ENCODE results near the gene NALCN. TPM values are rescaled to one million over a fixed set of nuclear protein-coding genes. Genes with fewer than 3 reads are reported as not detected.

Gene NALCN
- total and polyA plus RNA-seq, 7 experiments from 2014 or later = not detected

DNA sequence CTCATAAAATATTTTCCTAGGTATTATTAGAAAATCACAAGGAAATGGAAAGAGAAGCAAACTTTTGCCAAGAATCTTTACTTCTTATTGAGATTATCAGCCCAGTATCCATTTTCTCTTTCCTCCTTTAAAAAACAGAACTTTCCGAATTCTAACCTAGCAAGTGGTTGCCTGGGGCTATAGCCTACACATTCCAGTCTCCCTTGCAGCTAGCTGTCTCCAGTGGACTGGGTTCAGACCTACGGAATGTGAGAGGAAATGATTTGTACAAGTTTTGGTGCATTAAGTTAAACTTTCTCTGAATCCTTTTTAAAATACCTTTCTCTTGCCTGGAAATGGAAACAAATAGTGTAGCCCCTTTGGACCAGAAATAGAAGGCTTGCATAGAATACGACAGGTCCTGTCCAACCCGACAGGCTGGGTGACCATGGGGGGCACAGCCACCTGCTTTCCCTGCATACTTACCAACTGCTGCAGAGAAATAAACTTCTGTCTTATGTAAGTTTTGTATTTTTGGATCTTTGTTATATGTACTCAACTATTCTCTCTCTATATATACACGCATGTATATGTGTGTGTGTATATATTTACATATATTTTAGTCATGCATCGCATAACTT, 185.9 kb downstream of the NALCN start:
- H3K27me3 ChIP-seq (ENCODE audit: control insufficient read depth in 2 of 2, insufficient read depth in 2 of 2, low read length in 2 of 2) = no peaks in the 10 kb centered on the region
- H3K4me3 Mint-ChIP-seq = no peak overlapping the region
- no peak for DNase-seq
- H3K9me3 Mint-ChIP-seq = peaks cover 0 to 10% (median 0%) of the 10 kb centered on the region in 11 donors
- intact Hi-C loops (cut with micrococcal nuclease) = no loop called here
- ChIA-PET POLR2A (no interaction called here), CTCF (no interaction called here)
- ATAC-seq = no peak
- H3K36me3 ChIP-seq (ENCODE audit: control insufficient read depth in 2 of 3, insufficient read depth in 3 of 3, low read length in 3 of 3) = no peaks in the 10 kb centered on the region
- peaks cover 0 to 15% (median 6%) of the 10 kb centered on the region in 5 donors for H3K27me3 Mint-ChIP-seq
- no peaks in the 10 kb centered on the region for H3K9me3 ChIP-seq (ENCODE audit: control insufficient read depth in 2 of 3, low read length in 3 of 3)
- no peak overlapping the region for H3K27ac Mint-ChIP-seq
- no peak overlapping the region for H3K4me3 ChIP-seq (ENCODE audit: low read length)
- H3K4me1 Mint-ChIP-seq = no peaks in the 10 kb centered on the region
- H3K27ac ChIP-seq (ENCODE audit: low read depth, low read length) = no peak overlapping the region
- H3K4me1 ChIP-seq (ENCODE audit: control insufficient read depth in 2 of 2, insufficient read depth in 2 of 2, low read length in 2 of 2) = no peaks in the 10 kb centered on the region
- H3K36me3 Mint-ChIP-seq = peaks cover 0 to 3% (median 0%) of the 10 kb centered on the region in 5 donors

DNA sequence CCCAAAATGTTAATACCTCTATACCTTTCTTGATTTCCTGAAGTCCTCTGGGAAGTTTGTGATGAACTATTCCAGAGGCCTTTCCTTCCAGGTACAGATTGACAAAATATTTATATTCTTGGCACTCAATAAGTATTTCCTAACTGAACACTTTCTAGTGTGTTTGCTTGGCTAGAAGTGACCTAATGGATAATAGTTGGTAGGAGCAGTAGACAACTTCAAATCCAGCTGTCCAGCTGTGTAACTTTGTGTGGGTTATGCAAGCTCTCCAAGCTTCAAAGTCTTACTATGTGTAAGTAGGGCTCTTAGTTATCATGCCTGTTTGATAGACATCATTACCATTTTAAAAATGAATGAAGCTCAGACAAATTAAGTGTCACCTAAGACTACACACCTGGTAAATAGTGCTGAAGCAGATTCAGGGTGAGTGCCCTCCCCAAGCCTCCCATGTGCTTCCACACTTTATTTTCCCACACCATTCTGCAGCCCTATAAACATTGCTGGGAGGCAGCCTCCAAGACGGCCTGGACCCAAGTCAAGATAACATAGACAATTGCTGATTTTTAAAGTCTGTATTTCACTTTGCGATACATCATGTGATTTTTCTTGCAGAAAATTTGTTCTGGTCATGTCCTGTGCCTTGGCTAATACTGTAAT, 196.6 kb downstream of the NALCN start:
- intact Hi-C loops (cut with micrococcal nuclease) = no loop called here
- no peaks in the 10 kb centered on the region for H3K9me3 ChIP-seq (ENCODE audit: control insufficient read depth in 2 of 3, low read length in 3 of 3)
- no peaks in the 10 kb centered on the region for H3K27me3 ChIP-seq (ENCODE audit: control insufficient read depth in 2 of 2, insufficient read depth in 2 of 2, low read length in 2 of 2)
- ATAC-seq = no peak
- H3K4me3 Mint-ChIP-seq = no peak overlapping the region
- no peak for DNase-seq
- no peaks in the 10 kb centered on the region for H3K4me1 Mint-ChIP-seq
- H3K27ac Mint-ChIP-seq = no peak overlapping the region
- ChIA-PET POLR2A (no interaction called here), CTCF (no interaction called here)
- peaks cover 0 to 4% (median 0%) of the 10 kb centered on the region in 11 donors for H3K9me3 Mint-ChIP-seq
- no peaks in the 10 kb centered on the region for H3K36me3 Mint-ChIP-seq
- no peak overlapping the region for H3K27ac ChIP-seq (ENCODE audit: low read depth, low read length)
- H3K27me3 Mint-ChIP-seq = peaks cover 0 to 10% (median 1%) of the 10 kb centered on the region in 5 donors
- H3K4me1 ChIP-seq (ENCODE audit: control insufficient read depth in 2 of 2, insufficient read depth in 2 of 2, low read length in 2 of 2) = no peaks in the 10 kb centered on the region
- H3K4me3 ChIP-seq (ENCODE audit: low read length) = no peak overlapping the region
- no peaks in the 10 kb centered on the region for H3K36me3 ChIP-seq (ENCODE audit: control insufficient read depth in 2 of 3, insufficient read depth in 3 of 3, low read length in 3 of 3)

DNA sequence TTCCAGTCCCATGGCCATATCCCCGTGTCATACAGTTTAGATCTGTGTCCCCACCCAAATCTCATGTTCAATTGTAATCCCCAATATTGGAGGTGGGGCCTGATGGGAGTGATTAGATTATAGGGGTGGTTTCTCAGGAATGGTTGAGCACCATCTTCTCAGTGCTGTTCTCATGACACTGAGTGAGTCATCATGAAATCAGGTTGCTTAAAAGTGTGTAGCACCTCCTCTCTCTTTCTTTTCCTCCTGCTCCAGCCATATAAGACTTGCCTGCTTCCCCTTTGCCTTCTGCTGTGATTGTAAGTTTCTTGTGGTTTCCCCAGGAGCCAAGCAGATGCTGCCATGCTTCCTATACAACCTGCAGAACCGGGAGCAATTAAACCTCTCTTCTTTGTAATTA, 197.8 kb downstream of the NALCN start:
- Mint-ChIP-seq H3K27me3 (peaks cover 0 to 10% (median 3%) of the 10 kb centered on the region in 5 donors), H3K9me3 (peaks cover 0 to 6% (median 0%) of the 10 kb centered on the region in 11 donors), H3K4me1 (no peaks in the 10 kb centered on the region), H3K4me3 (no peak overlapping the region), H3K36me3 (no peaks in the 10 kb centered on the region), H3K27ac (no peak overlapping the region)
- Histone ChIP-seq H3K9me3 (ENCODE audit: control insufficient read depth in 2 of 3, low read length in 3 of 3) (no peaks in the 10 kb centered on the region), H3K4me1 (ENCODE audit: control insufficient read depth in 2 of 2, insufficient read depth in 2 of 2, low read length in 2 of 2) (no peaks in the 10 kb centered on the region), H3K4me3 (ENCODE audit: low read length) (no peak overlapping the region), H3K27me3 (ENCODE audit: control insufficient read depth in 2 of 2, insufficient read depth in 2 of 2, low read length in 2 of 2) (no peaks in the 10 kb centered on the region), H3K36me3 (ENCODE audit: control insufficient read depth in 2 of 3, insufficient read depth in 3 of 3, low read length in 3 of 3) (no peaks in the 10 kb centered on the region), H3K27ac (ENCODE audit: low read depth, low read length) (no peak overlapping the region)
- intact Hi-C loops (cut with micrococcal nuclease) = no loop called here
- ChIA-PET POLR2A (no interaction called here), CTCF (no interaction called here)
- DNase-seq = no peak
- ATAC-seq = no peak

DNA sequence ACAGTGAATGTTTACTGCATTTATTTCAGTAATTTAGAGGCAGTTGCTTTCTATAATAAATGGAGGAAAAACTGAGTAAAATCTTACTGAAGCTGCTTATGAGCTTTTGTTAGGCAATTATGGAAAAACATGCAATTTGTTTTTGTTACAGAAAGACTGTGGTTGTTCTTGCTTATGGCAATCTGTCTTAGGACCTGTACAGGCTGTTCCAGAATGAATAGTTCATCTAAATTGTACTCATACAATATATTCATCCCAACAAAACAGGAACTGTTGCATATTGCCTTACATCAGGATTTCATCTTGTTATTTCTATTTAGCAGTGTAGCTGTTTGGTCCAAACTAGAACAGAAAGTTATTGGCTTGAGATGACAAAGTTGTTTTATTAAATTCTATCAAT, 199.2 kb downstream of the NALCN start:
- no peaks in the 10 kb centered on the region for H3K4me1 Mint-ChIP-seq
- no peak overlapping the region for H3K4me3 ChIP-seq (ENCODE audit: low read length)
- no peak overlapping the region for H3K27ac Mint-ChIP-seq
- peaks cover 0 to 10% (median 3%) of the 10 kb centered on the region in 11 donors for H3K9me3 Mint-ChIP-seq
- CTCF ChIA-PET = interaction anchor here (0.6 kb wide), 1 partner anchor 1631 kb away, joined by 3 read pairs; no protein-coding TSS in a partner anchor
- intact Hi-C loops (cut with micrococcal nuclease) = no loop called here
- no peaks in the 10 kb centered on the region for H3K9me3 ChIP-seq (ENCODE audit: control insufficient read depth in 2 of 3, low read length in 3 of 3)
- ATAC-seq = no peak
- no peak overlapping the region for H3K4me3 Mint-ChIP-seq
- peaks cover 0 to 10% (median 3%) of the 10 kb centered on the region in 5 donors for H3K27me3 Mint-ChIP-seq
- no peak overlapping the region for H3K27ac ChIP-seq (ENCODE audit: low read depth, low read length)
- H3K27me3 ChIP-seq (ENCODE audit: control insufficient read depth in 2 of 2, insufficient read depth in 2 of 2, low read length in 2 of 2) = no peaks in the 10 kb centered on the region
- POLR2A ChIA-PET = no interaction called here
- no peaks in the 10 kb centered on the region for H3K4me1 ChIP-seq (ENCODE audit: control insufficient read depth in 2 of 2, insufficient read depth in 2 of 2, low read length in 2 of 2)
- no peaks in the 10 kb centered on the region for H3K36me3 Mint-ChIP-seq
- no peaks in the 10 kb centered on the region for H3K36me3 ChIP-seq (ENCODE audit: control insufficient read depth in 2 of 3, insufficient read depth in 3 of 3, low read length in 3 of 3)
- no peak for DNase-seq

DNA sequence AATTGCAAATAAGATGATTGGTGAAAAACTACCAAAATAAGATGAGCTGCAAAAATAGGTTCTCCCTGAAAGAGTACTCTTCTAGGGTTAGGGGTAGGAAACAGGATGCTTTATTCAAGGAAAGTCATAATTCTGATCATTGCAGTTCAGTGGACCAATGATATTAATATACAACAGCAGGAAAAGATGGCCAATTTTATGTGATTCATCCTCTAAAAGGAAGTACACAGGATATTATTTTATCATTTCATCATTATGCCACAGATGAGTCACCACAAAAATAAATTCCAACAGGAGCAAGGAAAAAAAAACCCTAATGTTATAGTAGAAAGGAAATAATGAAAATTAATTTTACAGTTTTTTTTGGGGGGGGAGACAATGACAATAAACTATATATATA, 205.0 kb downstream of the NALCN start:
- H3K4me3 ChIP-seq (ENCODE audit: low read length) = no peak overlapping the region
- peaks cover 0 to 9% (median 3%) of the 10 kb centered on the region in 5 donors for H3K27me3 Mint-ChIP-seq
- H3K9me3 ChIP-seq (ENCODE audit: control insufficient read depth in 2 of 3, low read length in 3 of 3) = no peaks in the 10 kb centered on the region
- ChIA-PET POLR2A (no interaction called here), CTCF (no interaction called here)
- no peak for DNase-seq
- no peaks in the 10 kb centered on the region for H3K27me3 ChIP-seq (ENCODE audit: control insufficient read depth in 2 of 2, insufficient read depth in 2 of 2, low read length in 2 of 2)
- no peak overlapping the region for H3K27ac ChIP-seq (ENCODE audit: low read depth, low read length)
- ATAC-seq = no peak
- no peaks in the 10 kb centered on the region for H3K4me1 ChIP-seq (ENCODE audit: control insufficient read depth in 2 of 2, insufficient read depth in 2 of 2, low read length in 2 of 2)
- no peaks in the 10 kb centered on the region for H3K4me1 Mint-ChIP-seq
- H3K36me3 ChIP-seq (ENCODE audit: control insufficient read depth in 2 of 3, insufficient read depth in 3 of 3, low read length in 3 of 3) = no peaks in the 10 kb centered on the region
- H3K4me3 Mint-ChIP-seq = no peak overlapping the region
- intact Hi-C loops (cut with micrococcal nuclease) = no loop called here
- no peaks in the 10 kb centered on the region for H3K36me3 Mint-ChIP-seq
- H3K9me3 Mint-ChIP-seq = peaks cover 0 to 17% (median 4%) of the 10 kb centered on the region in 11 donors
- H3K27ac Mint-ChIP-seq = no peak overlapping the region

DNA sequence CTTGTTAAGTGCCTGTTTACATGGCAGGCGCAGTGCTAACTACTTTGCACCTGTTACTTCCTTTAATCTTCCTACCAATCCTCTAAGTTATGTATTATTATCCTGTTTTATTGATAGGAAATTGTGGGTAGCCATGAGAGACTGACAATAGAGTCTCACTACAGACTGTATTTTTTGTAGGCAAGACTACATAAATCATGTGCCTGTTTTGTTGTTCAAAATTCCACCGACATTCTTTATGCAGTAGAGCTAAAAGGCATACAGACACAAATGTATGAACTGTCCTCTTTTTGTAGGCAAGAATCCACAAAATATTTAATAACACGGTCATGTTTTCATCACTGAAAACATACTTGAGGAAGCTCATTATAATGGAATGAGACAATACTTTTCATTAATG, 205.5 kb downstream of the NALCN start:
- ChIA-PET POLR2A (no interaction called here), CTCF (no interaction called here)
- Mint-ChIP-seq H3K4me1 (no peaks in the 10 kb centered on the region), H3K9me3 (peaks cover 0 to 17% (median 4%) of the 10 kb centered on the region in 11 donors), H3K36me3 (no peaks in the 10 kb centered on the region), H3K27me3 (peaks cover 0 to 5% (median 3%) of the 10 kb centered on the region in 5 donors), H3K4me3 (no peak overlapping the region), H3K27ac (no peak overlapping the region)
- Histone ChIP-seq H3K27me3 (ENCODE audit: control insufficient read depth in 2 of 2, insufficient read depth in 2 of 2, low read length in 2 of 2) (no peaks in the 10 kb centered on the region), H3K36me3 (ENCODE audit: control insufficient read depth in 2 of 3, insufficient read depth in 3 of 3, low read length in 3 of 3) (no peaks in the 10 kb centered on the region), H3K4me1 (ENCODE audit: control insufficient read depth in 2 of 2, insufficient read depth in 2 of 2, low read length in 2 of 2) (no peaks in the 10 kb centered on the region), H3K4me3 (ENCODE audit: low read length) (no peak overlapping the region), H3K9me3 (ENCODE audit: control insufficient read depth in 2 of 3, low read length in 3 of 3) (no peaks in the 10 kb centered on the region), H3K27ac (ENCODE audit: low read depth, low read length) (no peak overlapping the region)
- ATAC-seq (no peak), DNase-seq (no peak)
- intact Hi-C loops (cut with micrococcal nuclease) = no loop called here

All from naive thymus-derived CD4-positive, alpha-beta T cell (primary cell).